HepG2 (cell line): ENCODE measurements around the gene FAM169A. TPM values are rescaled to one million over a fixed set of nuclear protein-coding genes. Genes with fewer than 3 reads are reported as not detected.

Experiments
- FLYWCH1 ChIP-seq: sonication (generic); formaldehyde crosslinking; IDR thresholded peaks from 2 replicates; pipeline ENCODE4 v1.8.1; 2023; ENCODE audit warnings: mild to moderate bottlenecking, missing genetic modification reagents
- FOXC1 ChIP-seq: sonication (generic); formaldehyde crosslinking; IDR thresholded peaks from 2 replicates; pipeline ENCODE4 v1.8.0; 2022; ENCODE audit warnings: mild to moderate bottlenecking, missing genetic modification reagents, borderline replicate concordance
- LBX2 ChIP-seq: sonication (generic); formaldehyde crosslinking; IDR thresholded peaks from 2 replicates; pipeline ENCODE4 v1.5.0; 2020; ENCODE audit warnings: missing genetic modification reagents, mild to moderate bottlenecking, borderline replicate concordance
- NFYB ChIP-seq: sonication (generic); formaldehyde crosslinking; IDR thresholded peaks from 2 replicates; pipeline ENCODE4 v1.4.0; 2020; ENCODE audit warnings: missing genetic modification reagents
- TBX2 ChIP-seq: sonication (generic); formaldehyde crosslinking; IDR thresholded peaks from 2 replicates; pipeline ENCODE4 v1.5.0; 2020; ENCODE audit warnings: missing genetic modification reagents, mild to moderate bottlenecking, borderline replicate concordance
- ZEB1 ChIP-seq: IDR thresholded peaks from 2 replicates; pipeline ENCODE4 v1.6.1; 2012; ENCODE audit warnings: mild to moderate bottlenecking, low read depth, inconsistent platforms; ENCODE audit not compliant: insufficient replicate concordance
- ZNF24 ChIP-seq: fragments of 450-650 bp; IDR thresholded peaks from 2 replicates; pipeline ENCODE4 v1.6.1; 2017; ENCODE audit warnings: antibody characterized with exemption, mild to moderate bottlenecking
- ZNF263 ChIP-seq: sonication (generic); formaldehyde crosslinking; IDR thresholded peaks from 2 replicates; pipeline ENCODE4 v1.4.0; 2020; ENCODE audit warnings: missing genetic modification reagents
- ZNF639 ChIP-seq: conservative IDR thresholded peaks from 2 replicates; pipeline ENCODE4 v1.6.1; 2018; ENCODE audit warnings: missing genetic modification reagents
- polyA plus RNA-seq, 8 experiments: library from polyadenylated mRNA; depleted of rRNA in 3 of 8; stranded (reverse) in 7 of 8; unstranded in 1 of 8; fragments of >200 nt; fragmentation: Illumina TruSeq in 4 of 8; extraction: Trizol in 4 of 8; gene quantifications; 2 replicates each; pipeline versions ENCODE4 v1.2.1 to v1.2.3, GENCODE V29; 2011 to 2016; ENCODE audit warnings: low read depth in 4 of 8, missing spikeins in 1 of 8, mixed read lengths in 1 of 8; ENCODE audit not compliant: insufficient read depth in 1 of 8
- total RNA-seq, 5 experiments: library from RNA; depleted of rRNA; stranded (reverse); fragments of >200 nt; fragmentation: Illumina TruSeq; extraction: Trizol; gene quantifications; 2 replicates each; pipeline ENCODE4 v1.2.3, GENCODE V29; 2016; ENCODE audit warnings: low read depth in 1 of 5
- TF ChIP-seq, protein P1 (sequence below): sonication (generic); formaldehyde crosslinking; IDR thresholded peaks from 2 replicates; pipeline ENCODE4 v1.4.0; 2020; ENCODE audit warnings: missing genetic modification reagents, borderline replicate concordance
- TF ChIP-seq, protein P2 (sequence below): sonication (generic); formaldehyde crosslinking; IDR thresholded peaks from 2 replicates; pipeline ENCODE4 v1.4.0; 2020; ENCODE audit warnings: low read depth, mild to moderate bottlenecking, missing genetic modification reagents
- TF ChIP-seq, protein P3 (sequence below): sonication (generic); formaldehyde crosslinking; IDR thresholded peaks from 2 replicates; pipeline ENCODE4 v1.5.1; 2020; ENCODE audit warnings: missing genetic modification reagents, mild to moderate bottlenecking, borderline replicate concordance
- TF ChIP-seq, protein P4 (sequence below): sonication (generic); formaldehyde crosslinking; IDR thresholded peaks from 2 replicates; pipeline ENCODE4 v1.8.0; 2022; ENCODE audit warnings: missing genetic modification reagents, mild to moderate bottlenecking, inconsistent platforms, borderline replicate concordance
- TF ChIP-seq, protein P5 (sequence below): IDR thresholded peaks from 2 replicates; pipeline ENCODE4 v1.4.0; 2020; ENCODE audit warnings: mild to moderate bottlenecking, missing genetic modification reagents

The FAM169A gene
- total and polyA plus RNA-seq, 2 of the 13 experiments (the other 11 are each of a cell fraction or from before 2014, with no cell fraction given): 21.1 to 110 TPM

- TF ChIP-seq, protein P1, sequence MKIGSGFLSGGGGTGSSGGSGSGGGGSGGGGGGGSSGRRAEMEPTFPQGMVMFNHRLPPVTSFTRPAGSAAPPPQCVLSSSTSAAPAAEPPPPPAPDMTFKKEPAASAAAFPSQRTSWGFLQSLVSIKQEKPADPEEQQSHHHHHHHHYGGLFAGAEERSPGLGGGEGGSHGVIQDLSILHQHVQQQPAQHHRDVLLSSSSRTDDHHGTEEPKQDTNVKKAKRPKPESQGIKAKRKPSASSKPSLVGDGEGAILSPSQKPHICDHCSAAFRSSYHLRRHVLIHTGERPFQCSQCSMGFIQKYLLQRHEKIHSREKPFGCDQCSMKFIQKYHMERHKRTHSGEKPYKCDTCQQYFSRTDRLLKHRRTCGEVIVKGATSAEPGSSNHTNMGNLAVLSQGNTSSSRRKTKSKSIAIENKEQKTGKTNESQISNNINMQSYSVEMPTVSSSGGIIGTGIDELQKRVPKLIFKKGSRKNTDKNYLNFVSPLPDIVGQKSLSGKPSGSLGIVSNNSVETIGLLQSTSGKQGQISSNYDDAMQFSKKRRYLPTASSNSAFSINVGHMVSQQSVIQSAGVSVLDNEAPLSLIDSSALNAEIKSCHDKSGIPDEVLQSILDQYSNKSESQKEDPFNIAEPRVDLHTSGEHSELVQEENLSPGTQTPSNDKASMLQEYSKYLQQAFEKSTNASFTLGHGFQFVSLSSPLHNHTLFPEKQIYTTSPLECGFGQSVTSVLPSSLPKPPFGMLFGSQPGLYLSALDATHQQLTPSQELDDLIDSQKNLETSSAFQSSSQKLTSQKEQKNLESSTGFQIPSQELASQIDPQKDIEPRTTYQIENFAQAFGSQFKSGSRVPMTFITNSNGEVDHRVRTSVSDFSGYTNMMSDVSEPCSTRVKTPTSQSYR (CRISPR knock-in tag): no peak; the same call in 1 of the 2 replicates
- no peak; the same call in 1 of the 2 replicates for TF ChIP-seq FOXC1 (CRISPR knock-in tag)
- no peak; the same call in 1 of the 2 replicates for TF ChIP-seq NFYB (CRISPR knock-in tag)
- TF ChIP-seq, protein P2, sequence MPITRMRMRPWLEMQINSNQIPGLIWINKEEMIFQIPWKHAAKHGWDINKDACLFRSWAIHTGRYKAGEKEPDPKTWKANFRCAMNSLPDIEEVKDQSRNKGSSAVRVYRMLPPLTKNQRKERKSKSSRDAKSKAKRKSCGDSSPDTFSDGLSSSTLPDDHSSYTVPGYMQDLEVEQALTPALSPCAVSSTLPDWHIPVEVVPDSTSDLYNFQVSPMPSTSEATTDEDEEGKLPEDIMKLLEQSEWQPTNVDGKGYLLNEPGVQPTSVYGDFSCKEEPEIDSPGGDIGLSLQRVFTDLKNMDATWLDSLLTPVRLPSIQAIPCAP: no peak
- TF ChIP-seq, protein P3, sequence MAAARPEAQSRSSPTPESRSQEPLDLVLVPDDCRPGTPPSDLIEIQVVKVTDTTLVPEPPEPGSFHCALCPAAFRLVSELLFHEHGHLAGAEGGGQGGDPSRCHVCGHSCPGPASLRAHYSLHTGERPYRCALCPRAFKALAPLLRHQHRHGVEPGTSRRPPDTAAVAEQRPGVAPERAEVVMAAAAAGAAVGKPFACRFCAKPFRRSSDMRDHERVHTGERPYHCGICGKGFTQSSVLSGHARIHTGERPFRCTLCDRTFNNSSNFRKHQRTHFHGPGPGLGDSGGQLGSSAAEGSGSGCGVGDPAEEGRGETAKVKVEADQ: peak; percentile 92
- TF ChIP-seq FLYWCH1 (CRISPR knock-in tag): no peak
- TF ChIP-seq, protein P4, sequence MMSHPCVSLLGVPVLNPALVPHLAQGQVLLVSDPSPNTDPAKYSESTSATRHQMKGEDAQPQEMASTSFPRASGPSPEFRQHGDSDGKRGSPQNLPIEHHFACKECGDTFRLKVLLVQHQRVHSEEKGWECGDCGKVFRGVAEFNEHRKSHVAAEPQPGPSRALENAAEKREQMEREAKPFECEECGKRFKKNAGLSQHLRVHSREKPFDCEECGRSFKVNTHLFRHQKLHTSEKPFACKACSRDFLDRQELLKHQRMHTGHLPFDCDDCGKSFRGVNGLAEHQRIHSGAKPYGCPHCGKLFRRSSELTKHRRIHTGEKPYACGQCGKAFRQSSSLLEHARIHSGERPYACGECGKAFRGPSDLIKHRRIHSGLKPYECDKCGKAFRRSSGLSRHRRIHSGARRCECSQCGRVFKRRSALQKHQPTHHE: peak; percentile 60; the same call in 1 of the 2 replicates
- peak; percentile 67 for TF ChIP-seq ZEB1
- TF ChIP-seq TBX2: peak; percentile 58
- TF ChIP-seq, protein P5, sequence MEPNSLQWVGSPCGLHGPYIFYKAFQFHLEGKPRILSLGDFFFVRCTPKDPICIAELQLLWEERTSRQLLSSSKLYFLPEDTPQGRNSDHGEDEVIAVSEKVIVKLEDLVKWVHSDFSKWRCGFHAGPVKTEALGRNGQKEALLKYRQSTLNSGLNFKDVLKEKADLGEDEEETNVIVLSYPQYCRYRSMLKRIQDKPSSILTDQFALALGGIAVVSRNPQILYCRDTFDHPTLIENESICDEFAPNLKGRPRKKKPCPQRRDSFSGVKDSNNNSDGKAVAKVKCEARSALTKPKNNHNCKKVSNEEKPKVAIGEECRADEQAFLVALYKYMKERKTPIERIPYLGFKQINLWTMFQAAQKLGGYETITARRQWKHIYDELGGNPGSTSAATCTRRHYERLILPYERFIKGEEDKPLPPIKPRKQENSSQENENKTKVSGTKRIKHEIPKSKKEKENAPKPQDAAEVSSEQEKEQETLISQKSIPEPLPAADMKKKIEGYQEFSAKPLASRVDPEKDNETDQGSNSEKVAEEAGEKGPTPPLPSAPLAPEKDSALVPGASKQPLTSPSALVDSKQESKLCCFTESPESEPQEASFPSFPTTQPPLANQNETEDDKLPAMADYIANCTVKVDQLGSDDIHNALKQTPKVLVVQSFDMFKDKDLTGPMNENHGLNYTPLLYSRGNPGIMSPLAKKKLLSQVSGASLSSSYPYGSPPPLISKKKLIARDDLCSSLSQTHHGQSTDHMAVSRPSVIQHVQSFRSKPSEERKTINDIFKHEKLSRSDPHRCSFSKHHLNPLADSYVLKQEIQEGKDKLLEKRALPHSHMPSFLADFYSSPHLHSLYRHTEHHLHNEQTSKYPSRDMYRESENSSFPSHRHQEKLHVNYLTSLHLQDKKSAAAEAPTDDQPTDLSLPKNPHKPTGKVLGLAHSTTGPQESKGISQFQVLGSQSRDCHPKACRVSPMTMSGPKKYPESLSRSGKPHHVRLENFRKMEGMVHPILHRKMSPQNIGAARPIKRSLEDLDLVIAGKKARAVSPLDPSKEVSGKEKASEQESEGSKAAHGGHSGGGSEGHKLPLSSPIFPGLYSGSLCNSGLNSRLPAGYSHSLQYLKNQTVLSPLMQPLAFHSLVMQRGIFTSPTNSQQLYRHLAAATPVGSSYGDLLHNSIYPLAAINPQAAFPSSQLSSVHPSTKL (CRISPR knock-in tag): peak; percentile 79
- peak; percentile 64; the same call in 1 of the 2 replicates for TF ChIP-seq ZNF639 (CRISPR knock-in tag)
- no peak; the same call in 1 of the 2 replicates for TF ChIP-seq ZNF263 (CRISPR knock-in tag)
- peak; percentile 67; the same call in 1 of the 2 replicates for TF ChIP-seq ZNF24
- TF ChIP-seq LBX2 (CRISPR knock-in tag): no peak
These were observed 99.2 kb downstream of the FAM169A start, which contains the start of the genes GFM2 and NSA2 (continued) for GRCh38 chr5:74766849-74767578.
